UCSD-AML1 (cell line): Measurements from ENCODE around the gene UBE2R2.
"Not testable (repeated sequence)": the region's sequence is repeated elsewhere in the genome, so short reads cannot be mapped to it uniquely, and the experiment has no call there.

Experiments used
- DNase-seq: peaks from one replicate; lab custom pipeline; 2025; ENCODE audit not compliant: unreplicated experiment; lab: John Stamatoyannopoulos, UW

UBE2R2 gene

DNA sequence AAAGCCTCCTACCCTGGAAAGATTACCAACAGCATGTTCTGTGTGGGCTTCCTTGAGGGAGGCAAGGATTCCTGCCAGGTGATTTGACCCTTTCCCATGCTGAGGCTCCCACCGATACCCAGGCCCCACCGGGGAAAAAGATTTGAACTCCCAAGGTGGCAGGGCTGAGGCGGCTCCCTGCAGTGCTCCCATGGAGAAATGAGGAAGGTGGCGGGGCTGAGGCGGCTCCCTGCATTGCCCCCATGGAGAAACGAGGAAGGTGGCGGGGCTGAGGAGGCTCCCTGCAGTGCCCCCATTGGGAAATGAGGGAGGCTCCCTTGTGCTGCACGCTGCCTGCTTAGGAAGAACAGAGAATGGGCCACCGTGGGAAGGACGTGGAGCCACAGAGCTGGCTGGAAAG is 18.4 kb upstream of the UBE2R2 start:
- no peak for DNase-seq

DNA sequence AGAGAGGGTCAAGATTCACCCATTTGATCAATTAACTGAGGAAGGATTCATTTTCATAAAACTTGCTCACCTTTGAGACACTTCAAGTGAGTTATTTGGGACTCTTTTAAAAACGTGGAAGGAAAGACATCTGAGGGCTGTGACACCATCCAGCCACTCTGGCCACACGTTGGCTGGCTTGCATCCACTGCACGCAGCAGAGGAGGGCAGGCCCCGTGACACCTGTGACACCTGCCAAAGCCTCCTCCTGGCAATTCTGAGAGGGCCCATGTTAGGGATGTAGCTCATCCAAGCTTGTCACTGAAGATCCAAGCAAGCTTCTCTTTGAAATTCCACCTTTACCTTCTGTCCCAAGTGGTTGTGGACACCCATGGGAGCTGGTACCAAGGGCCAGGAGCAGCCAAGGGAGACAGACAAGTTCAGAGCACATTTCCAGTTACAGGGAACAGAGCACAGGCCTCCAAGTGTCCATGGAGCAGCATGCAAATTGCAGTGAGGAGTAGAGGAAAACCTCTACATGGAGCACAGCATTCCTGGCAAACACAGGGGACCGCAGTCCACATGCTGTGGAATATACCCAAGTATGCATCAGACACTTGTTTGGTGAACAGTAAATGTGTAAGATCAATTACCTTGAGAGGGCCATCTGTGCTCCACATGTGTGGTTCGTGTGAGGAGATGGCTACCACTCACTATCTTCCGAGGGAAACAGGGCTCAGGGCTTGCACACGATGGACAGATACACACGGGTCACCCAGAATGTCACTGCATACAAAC is 16.8 kb upstream of the UBE2R2 start:
- no peak for DNase-seq

GRCh38 chr9:33800886-33801285 is 16.1 kb upstream of the UBE2R2 start:
- DNase-seq: no peak

GRCh38 chr9:33801943-33802500 is 14.9 kb upstream of the UBE2R2 start:
- DNase-seq: not testable (repeated sequence)

GRCh38 chr9:33804196-33804595 is 12.8 kb upstream of the UBE2R2 start:
- DNase-seq: not testable (repeated sequence)

GRCh38 chr9:33807156-33807555 is 9.8 kb upstream of the UBE2R2 start:
- not testable (repeated sequence) for DNase-seq

GRCh38 chr9:33808979-33809322 is 8.0 kb upstream of the UBE2R2 start:
- DNase-seq: not testable (repeated sequence)

DNA sequence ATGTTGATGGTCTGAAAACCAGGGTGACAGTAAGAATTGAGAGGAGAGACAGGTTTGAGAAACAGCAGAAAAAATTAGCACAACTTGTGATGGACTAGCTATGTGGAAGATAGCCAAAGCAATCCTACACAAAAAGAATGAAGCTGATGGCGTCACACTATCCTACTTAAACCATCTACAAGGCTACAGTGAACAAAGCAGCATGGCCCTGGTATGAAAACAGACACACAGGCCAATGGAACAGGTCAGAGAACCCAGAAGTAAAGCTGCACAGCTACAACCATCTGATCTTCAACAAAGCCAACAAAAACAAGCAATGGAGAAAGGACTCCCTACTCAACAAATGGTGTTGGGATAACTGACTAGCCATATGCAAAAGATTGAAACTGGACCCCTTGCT is 7.5 kb upstream of the UBE2R2 start:
- no peak for DNase-seq

- DNase-seq: no peak
Observed at GRCh38 chr9:33813712-33814641, 3.0 kb upstream of the UBE2R2 start.

DNA sequence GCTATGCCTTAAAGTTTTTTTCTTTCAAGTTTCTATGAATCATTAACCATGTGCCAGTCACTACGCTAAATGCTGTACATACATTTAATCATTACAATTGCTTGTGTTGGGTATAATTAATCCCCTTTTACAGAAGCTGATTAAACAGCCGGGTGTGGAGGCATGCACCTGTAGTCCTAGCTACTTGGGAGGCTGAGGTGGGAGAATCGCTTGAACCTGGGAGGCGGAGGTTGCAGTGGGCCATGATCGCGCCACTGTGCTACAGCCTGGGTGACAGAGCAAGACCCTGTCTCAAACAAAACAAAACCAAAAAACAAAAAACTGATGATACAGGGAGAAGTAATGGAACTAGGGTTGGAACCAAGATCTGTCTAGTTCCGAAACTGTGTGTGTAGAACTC is 1.2 kb upstream of the UBE2R2 start:
- DNase-seq: no peak

GRCh38 chr9:33817327-33818166 is 587 bp downstream of the UBE2R2 start:
- peak; percentile 71 for DNase-seq

- no peak for DNase-seq
Observed at GRCh38 chr9:33818167-33818846, 1.3 kb downstream of the UBE2R2 start.

GRCh38 chr9:33818847-33819500 is 2.0 kb downstream of the UBE2R2 start:
- DNase-seq: no peak

DNA sequence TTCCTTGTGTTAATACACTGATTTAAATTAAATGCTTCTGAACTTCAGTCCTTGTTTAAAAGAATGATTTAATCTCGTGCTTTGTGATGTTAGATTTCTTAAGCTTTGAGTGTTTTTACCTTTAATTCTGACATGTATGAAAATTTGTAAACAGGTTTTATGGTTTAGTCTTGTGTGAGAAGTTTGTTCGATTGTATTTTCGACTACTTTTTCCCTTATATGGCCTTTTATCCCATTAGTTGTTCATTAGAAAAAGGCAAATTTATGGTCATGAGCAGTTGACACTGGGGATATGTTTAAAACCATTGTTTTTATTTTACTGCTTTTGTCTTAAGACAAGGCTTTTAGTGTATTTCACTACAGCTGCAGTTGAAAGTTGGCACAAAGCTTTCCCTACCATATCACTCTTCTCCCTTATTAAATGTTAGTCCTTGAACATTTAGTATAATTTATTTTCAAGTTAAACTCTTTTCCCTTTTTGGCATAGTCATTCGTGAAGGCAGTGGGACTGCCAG is 3.3 kb downstream of the UBE2R2 start:
- no peak for DNase-seq

GRCh38 chr9:33823801-33824200 is 6.8 kb downstream of the UBE2R2 start:
- no peak for DNase-seq

DNA sequence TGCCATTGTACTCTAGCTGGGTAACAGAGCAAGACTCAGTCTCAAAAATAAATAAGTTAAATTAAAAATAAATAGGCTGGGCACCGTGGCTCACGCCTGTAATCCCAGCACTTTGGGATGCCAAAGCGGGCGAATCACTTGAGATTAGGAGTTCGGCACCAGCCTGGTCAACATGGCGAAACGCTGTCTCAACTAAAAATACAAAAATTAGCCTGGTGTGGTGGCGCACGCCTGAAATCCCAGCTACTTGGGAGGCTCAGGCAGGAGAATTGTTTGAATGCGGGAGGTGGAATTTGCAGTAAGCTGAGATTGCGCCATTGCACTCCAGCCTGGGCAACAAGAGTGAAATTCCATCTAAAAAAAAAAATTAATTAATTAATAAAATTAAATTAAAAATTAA is 10.3 kb downstream of the UBE2R2 start:
- DNase-seq: not testable (repeated sequence)

- DNase-seq: not testable (repeated sequence)
Observed at GRCh38 chr9:33829641-33830230, 12.8 kb downstream of the UBE2R2 start.

GRCh38 chr9:33835625-33836260 is 18.8 kb downstream of the UBE2R2 start:
- no peak for DNase-seq

- not testable (repeated sequence) for DNase-seq
Observed at GRCh38 chr9:33836261-33836660, 19.3 kb downstream of the UBE2R2 start.
